Measurements from ENCODE around the gene EGR1. TPM values are rescaled to one million over a fixed set of nuclear protein-coding genes. Genes with fewer than 3 reads are reported as not detected.

Gene EGR1
- total RNA-seq, 6 donors from 2014 or later, result 14.7 to 222 (median 64.2) TPM

DNA sequence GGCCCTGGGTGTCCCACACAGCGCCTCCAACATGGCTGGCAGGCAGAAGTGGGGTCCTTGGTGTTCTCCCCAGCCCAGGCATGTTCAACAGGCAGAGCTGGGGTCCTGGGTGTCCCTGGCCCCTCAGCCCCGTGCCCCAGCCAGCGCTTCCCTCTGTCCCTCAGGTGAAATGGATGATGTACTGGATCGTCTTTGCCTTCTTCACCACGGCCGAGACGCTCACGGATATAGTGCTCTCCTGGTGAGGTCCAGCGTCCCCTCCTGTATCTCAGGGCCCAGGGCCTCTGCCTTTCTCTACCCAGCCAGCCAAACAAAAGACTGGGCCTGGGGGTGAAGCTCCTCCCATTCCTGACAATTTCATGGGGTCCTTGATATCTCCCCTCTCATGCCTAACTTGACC, 24.1 kb upstream of the EGR1 start:
- no peak overlapping the region for H3K27ac ChIP-seq
- ATAC-seq (ENCODE audit: low FRiP score in 2 of 2), result no peak
- no peak overlapping the region for H3K4me3 ChIP-seq
- no peak for DNase-seq
- peaks cover 10 to 19% (median 15%) of the 10 kb centered on the region in 4 donors for H3K4me1 ChIP-seq
- TF ChIP-seq POLR2AphosphoS5 (IDR thresholded peaks at IDR 0.05), result no peak
- TF ChIP-seq EP300 (IDR thresholded peaks at IDR 0.05), result no peak
- no peak for TF ChIP-seq POLR2A (IDR thresholded peaks at IDR 0.05)
- TF ChIP-seq, protein P1, sequence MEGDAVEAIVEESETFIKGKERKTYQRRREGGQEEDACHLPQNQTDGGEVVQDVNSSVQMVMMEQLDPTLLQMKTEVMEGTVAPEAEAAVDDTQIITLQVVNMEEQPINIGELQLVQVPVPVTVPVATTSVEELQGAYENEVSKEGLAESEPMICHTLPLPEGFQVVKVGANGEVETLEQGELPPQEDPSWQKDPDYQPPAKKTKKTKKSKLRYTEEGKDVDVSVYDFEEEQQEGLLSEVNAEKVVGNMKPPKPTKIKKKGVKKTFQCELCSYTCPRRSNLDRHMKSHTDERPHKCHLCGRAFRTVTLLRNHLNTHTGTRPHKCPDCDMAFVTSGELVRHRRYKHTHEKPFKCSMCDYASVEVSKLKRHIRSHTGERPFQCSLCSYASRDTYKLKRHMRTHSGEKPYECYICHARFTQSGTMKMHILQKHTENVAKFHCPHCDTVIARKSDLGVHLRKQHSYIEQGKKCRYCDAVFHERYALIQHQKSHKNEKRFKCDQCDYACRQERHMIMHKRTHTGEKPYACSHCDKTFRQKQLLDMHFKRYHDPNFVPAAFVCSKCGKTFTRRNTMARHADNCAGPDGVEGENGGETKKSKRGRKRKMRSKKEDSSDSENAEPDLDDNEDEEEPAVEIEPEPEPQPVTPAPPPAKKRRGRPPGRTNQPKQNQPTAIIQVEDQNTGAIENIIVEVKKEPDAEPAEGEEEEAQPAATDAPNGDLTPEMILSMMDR (IDR thresholded peaks at IDR 0.05), result no peak
- peaks cover 0 to 6% (median 3%) of the 10 kb centered on the region in 4 donors for H3K36me3 ChIP-seq
- H3K27me3 ChIP-seq, result no peaks in the 10 kb centered on the region
- no peaks in the 10 kb centered on the region for H3K9me3 ChIP-seq
- WGBS, 2 donors, result 94% methylated on average over 7 to 9 of the region's 9 CpGs

DNA sequence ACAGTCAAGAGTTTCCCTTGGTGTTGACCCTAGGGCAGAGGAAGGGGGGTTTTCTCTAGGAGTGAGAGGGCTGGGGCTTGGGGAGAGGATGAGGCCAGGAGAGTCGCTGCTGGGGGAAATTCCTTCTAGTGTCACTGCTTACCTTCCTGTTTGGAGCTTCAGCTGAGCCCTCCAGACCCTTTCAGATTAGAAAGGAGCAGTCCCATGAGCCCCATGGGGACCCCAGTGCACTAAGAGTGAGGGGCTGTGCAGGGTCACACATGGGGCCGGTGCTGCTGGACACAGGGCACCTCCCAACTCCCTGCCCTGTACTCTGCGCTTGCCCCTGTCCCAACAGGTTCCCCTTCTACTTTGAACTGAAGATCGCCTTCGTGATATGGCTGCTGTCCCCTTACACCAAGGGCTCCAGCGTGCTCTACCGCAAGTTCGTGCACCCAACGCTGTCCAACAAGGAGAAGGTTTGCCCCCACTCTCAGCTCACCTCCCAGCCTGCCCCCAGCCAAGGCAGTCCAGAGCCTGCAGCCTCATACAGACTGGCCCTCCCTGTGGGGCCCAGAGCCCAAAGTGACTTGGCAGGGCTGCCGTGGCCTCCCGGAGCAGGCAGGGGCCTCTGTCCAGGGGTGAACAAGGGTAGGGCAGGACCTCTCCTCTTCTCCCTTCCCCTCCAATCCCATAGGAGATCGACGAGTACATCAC, 21.1 kb upstream of the EGR1 start:
- H3K9me3 ChIP-seq, result no peaks in the 10 kb centered on the region
- H3K36me3 ChIP-seq, result no peaks in the 10 kb centered on the region
- no peak for DNase-seq
- H3K27me3 ChIP-seq, result no peaks in the 10 kb centered on the region
- TF ChIP-seq POLR2A (IDR thresholded peaks at IDR 0.05), result no peak
- TF ChIP-seq, protein P1 (IDR thresholded peaks at IDR 0.05), result no peak
- no peak for TF ChIP-seq POLR2AphosphoS5 (IDR thresholded peaks at IDR 0.05)
- TF ChIP-seq EP300 (IDR thresholded peaks at IDR 0.05), result no peak
- WGBS, 2 donors, result 89 to 96% methylated on average over 10 to 13 of the region's 13 CpGs
- H3K27ac ChIP-seq, result no peak overlapping the region
- H3K4me1 ChIP-seq, result peaks cover 3 to 6% (median 5%) of the 10 kb centered on the region in 4 donors
- no peak overlapping the region for H3K4me3 ChIP-seq
- ATAC-seq (ENCODE audit: low FRiP score in 2 of 2), result no peak

DNA sequence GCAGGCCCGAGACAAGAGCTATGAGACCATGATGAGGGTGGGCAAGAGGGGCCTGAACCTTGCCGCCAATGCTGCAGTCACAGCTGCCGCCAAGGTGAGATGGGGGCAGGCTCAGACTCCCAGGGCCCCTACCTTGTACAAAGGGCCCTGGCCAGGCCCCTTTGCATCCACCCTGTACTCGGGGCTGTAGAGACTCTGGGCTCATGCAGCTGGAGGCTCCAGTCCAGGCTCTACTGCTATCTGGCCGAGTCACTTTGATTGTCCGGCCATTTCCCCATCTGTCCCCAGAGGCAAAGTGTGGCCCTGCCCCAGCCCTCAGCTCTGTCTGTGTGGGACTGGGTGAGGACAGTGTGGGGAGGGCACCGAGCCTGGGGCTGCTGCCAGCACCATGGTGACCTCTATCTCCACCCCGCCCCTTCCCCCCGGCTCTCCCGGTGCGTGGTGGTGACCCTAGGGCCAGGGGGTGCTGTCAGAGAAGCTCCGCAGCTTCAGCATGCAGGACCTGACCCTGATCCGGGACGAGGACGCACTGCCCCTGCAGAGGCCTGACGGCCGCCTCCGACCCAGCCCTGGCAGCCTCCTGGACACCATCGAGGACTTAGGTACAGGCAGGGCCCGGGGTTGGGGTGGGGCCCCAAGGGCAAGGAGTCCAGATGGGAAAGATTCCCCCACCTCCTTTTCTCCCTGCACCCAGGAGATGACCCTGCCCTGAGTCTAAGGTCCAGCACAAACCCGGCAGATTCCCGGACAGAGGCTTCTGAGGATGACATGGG, 20.3 kb upstream of the EGR1 start:
- Histone ChIP-seq H3K27me3 (no peaks in the 10 kb centered on the region), H3K4me3 (no peak overlapping the region), H3K36me3 (no peaks in the 10 kb centered on the region), H3K9me3 (no peaks in the 10 kb centered on the region), H3K27ac (no peak overlapping the region), H3K4me1 (peaks cover 0 to 5% (median 4%) of the 10 kb centered on the region in 4 donors)
- DNase-seq (peak in 1 of 2 donors; percentile 82), ATAC-seq (ENCODE audit: low FRiP score in 2 of 2) (peak in 1 of 2 donors; percentile 2)
- 88 to 93% methylated on average over 17 to 18 of the region's 22 CpGs for WGBS, 2 donors
- TF ChIP-seq, protein P1 (IDR thresholded peaks at IDR 0.05), result no peak
- no peak for TF ChIP-seq POLR2A (IDR thresholded peaks at IDR 0.05)
- no peak for TF ChIP-seq POLR2AphosphoS5 (IDR thresholded peaks at IDR 0.05)
- no peak for TF ChIP-seq EP300 (IDR thresholded peaks at IDR 0.05)

DNA sequence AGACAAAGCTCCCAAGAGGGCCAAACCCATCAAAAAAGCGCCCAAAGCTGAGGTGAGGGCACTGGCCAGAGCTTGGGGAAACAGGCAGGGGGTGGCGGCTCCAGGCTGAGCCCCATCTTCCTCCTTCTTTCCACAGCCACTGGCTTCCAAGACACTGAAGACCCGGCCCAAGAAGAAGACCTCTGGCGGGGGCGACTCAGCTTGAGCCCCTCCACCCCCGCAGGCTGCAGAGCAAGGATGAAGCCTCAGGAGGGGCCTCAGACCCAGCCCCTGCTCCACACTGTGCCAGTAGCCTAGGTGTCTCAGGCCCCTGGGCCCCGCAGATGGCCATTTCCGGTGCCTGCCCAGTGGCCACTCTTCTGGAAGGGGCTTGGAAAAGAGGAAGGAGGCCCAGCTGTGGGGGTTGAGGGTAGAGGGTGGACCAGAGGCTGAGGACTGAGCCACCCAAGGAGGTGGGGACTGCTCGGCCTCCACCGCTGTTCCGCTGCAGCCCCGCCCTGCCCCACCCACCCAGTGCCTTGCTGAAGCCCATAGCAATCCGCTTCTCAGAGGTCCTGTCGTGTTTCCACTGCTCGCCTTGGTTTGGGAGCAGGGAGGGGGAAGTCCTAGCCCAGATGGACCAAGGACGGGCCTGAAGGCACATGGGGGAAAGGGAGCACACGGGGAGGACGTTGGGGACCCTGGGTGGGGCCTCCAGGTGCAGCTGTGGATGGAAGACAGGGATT, 19.6 kb upstream of the EGR1 start:
- peaks cover 3 to 8% (median 7%) of the 10 kb centered on the region in 4 donors for H3K4me1 ChIP-seq
- DNase-seq (no peak), ATAC-seq (ENCODE audit: low FRiP score in 2 of 2) (no peak)
- TF ChIP-seq POLR2AphosphoS5 (IDR thresholded peaks at IDR 0.05) (no peak), POLR2A (IDR thresholded peaks at IDR 0.05) (no peak), EP300 (IDR thresholded peaks at IDR 0.05) (no peak)
- TF ChIP-seq, protein P1 (IDR thresholded peaks at IDR 0.05), result no peak
- no peaks in the 10 kb centered on the region for H3K9me3 ChIP-seq
- WGBS, 2 donors, result 83 to 86% methylated on average over 16 to 18 of the region's 18 CpGs
- no peaks in the 10 kb centered on the region for H3K36me3 ChIP-seq
- no peaks in the 10 kb centered on the region for H3K27me3 ChIP-seq
- no peak overlapping the region for H3K4me3 ChIP-seq
- no peak overlapping the region for H3K27ac ChIP-seq
